ENCODE results near the gene HS3ST4. TPM values are rescaled to one million over a fixed set of nuclear protein-coding genes. Genes with fewer than 3 reads are reported as not detected.
"Not testable (repeated sequence)": the region's sequence is repeated elsewhere in the genome, so short reads cannot be mapped to it uniquely, and the experiment has no call there.

Gene HS3ST4
- polyA plus RNA-seq, 4 donors: 0.04 to 0.35 TPM; not detected in 2

DNA sequence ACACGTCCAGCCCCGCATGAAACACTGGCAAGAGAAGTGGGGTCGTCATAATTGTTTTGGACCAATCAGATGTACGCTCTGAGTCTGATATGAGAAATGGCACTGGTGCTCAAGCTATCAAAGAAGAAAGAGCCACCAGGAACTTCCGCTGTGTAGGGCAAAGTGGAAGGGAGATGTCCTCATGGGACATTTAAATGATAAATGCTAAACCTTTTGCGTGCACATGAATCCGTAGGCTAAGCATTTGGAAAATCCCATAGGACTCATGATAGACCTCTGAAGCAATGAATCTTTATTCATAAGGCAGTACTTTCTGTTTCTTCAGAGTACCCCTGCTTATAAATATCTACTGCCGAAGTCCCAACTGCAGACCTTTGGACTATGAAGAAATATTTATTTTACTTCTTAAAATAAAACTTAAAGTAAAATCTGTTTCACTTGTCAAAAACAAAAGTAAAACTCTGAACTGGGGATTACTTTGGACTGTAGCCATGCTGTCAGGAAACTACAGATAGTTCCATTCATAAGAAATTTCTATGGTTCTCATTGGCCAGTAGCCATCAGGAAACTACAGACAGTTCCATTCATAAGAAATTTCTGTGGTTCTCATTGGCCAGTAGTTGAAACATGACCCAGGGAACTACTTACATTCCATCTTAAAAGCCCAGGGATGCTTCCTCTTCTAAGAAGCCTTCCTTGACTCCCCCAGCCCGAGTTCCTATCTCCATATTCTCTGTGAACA lies 335.1 kb downstream of the HS3ST4 start:
- DNase-seq (peak in 1 of 2 donors; percentile 20), FAIRE-seq (no peak)
- H3K4me3 ChIP-seq (ENCODE audit: low read depth in 1 of 3, low read length in 3 of 3): no peak overlapping the region
- 57 to 69% (median 64%) methylated on average over 9 of the region's 9 CpGs for WGBS, 3 donors
- H3K27me3 ChIP-seq (ENCODE audit: control insufficient read depth in 3 of 3, insufficient read depth in 3 of 3, low read length in 3 of 3): no peaks in the 10 kb centered on the region
- H3K9me3 ChIP-seq (ENCODE audit: control insufficient read depth in 2 of 2, insufficient read depth in 1 of 2, low read depth in 1 of 2, low read length in 1 of 2): no peaks in the 10 kb centered on the region
- no peak overlapping the region for H3K27ac ChIP-seq (ENCODE audit: low read depth in 1 of 3, low read length in 2 of 3)
- H3K36me3 ChIP-seq (ENCODE audit: control insufficient read depth in 3 of 3, insufficient read depth in 2 of 3, low read depth in 1 of 3, low read length in 3 of 3): no peaks in the 10 kb centered on the region
- H3K4me1 ChIP-seq (ENCODE audit: control insufficient read depth in 3 of 3, insufficient read depth in 2 of 3, low read depth in 1 of 3, low read length in 2 of 3): no peaks in the 10 kb centered on the region

DNA sequence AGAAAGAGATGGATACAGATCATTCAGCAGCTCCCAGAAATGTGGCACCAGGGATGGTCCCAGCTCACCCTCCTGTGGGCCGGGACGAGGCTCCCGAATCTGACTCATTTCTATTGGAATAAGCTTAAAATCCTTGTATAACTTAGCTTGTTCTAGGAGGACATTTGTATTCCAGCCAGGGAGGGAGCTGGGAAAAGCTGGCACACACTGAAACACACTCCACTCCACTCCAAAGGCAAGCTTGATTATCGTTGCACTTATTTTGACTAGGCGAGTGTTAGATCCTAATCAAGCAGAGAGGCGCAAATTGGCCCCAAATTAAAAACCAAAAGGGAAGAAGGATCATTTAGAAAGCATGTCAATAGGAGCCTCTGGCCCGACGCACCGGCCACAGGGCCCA lies 339.5 kb downstream of the HS3ST4 start:
- Histone ChIP-seq H3K36me3 (ENCODE audit: control insufficient read depth in 3 of 3, insufficient read depth in 2 of 3, low read depth in 1 of 3, low read length in 3 of 3) (no peaks in the 10 kb centered on the region), H3K27ac (ENCODE audit: low read depth in 1 of 3, low read length in 2 of 3) (no peak overlapping the region), H3K27me3 (ENCODE audit: control insufficient read depth in 3 of 3, insufficient read depth in 3 of 3, low read length in 3 of 3) (no peaks in the 10 kb centered on the region), H3K9me3 (ENCODE audit: control insufficient read depth in 2 of 2, insufficient read depth in 1 of 2, low read depth in 1 of 2, low read length in 1 of 2) (no peaks in the 10 kb centered on the region), H3K4me3 (ENCODE audit: low read depth in 1 of 3, low read length in 3 of 3) (no peak overlapping the region), H3K4me1 (ENCODE audit: control insufficient read depth in 3 of 3, insufficient read depth in 2 of 3, low read depth in 1 of 3, low read length in 2 of 3) (no peaks in the 10 kb centered on the region)
- DNase-seq (no peak), FAIRE-seq (no peak)
- WGBS, 3 donors: 82 to 86% (median 82%) methylated on average over 9 of the region's 9 CpGs

DNA sequence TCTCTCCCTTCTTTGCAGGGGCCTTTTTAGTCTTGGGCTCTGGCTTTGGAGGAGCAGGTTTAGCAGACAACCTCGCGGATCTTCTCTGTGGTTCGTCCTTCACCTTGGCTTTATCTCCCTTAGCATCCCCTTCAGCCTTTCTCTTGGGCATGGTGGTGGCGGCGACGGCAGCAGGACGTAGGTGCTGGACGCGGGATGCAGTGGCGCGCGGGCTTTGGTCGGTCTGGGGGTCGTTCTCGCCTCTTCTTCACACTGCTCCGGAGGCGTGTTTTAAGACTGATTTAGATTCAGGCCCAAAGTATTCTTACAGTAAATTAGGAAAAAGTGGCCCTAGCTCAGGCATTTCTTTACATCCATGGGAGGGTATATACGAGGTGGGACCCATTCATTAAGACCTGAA lies 340.9 kb downstream of the HS3ST4 start:
- not testable (repeated sequence) for H3K27me3 ChIP-seq (ENCODE audit: control insufficient read depth in 3 of 3, insufficient read depth in 3 of 3, low read length in 3 of 3); DNase-seq; H3K27ac ChIP-seq (ENCODE audit: low read depth in 1 of 3, low read length in 2 of 3); H3K9me3 ChIP-seq (ENCODE audit: control insufficient read depth in 2 of 2, insufficient read depth in 1 of 2, low read depth in 1 of 2, low read length in 1 of 2); FAIRE-seq; H3K36me3 ChIP-seq (ENCODE audit: control insufficient read depth in 3 of 3, insufficient read depth in 2 of 3, low read depth in 1 of 3, low read length in 3 of 3); H3K4me1 ChIP-seq (ENCODE audit: control insufficient read depth in 3 of 3, insufficient read depth in 2 of 3, low read depth in 1 of 3, low read length in 2 of 3); H3K4me3 ChIP-seq (ENCODE audit: low read depth in 1 of 3, low read length in 3 of 3)
- 90 to 94% (median 92%) methylated on average over 18 of the region's 18 CpGs for WGBS, 3 donors

DNA sequence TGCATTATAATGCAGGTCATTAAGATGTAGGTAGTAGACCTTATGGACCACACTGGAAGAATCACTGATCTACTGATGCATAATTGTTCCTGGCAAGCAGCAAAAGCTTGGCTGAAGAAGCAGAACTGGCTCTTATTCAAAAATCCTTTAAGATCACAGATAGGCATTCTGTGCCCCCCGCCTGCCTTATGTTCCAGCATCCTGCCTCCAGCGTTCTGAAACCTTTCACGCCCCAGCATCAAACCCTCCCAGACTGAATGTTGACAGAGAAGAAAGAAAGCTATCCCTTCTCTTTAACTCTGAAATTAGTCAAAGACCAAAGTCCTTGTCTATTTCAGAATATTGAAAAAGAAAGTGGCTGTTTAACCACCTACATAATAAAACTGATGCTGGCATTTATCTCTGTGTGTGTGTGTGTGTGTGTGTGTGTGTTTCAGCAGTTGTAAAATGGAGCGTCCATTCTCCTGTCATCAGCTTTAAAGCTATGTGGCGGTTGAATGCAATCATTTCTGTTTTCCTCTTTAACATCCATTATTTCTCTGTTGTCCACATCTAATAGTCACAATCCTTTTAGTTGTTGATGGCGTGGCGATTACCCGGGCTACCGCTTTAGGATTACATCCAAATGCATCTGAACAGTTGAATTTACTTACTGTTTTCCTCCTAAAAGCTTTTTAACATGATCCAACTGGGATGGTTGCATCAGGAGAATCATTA lies 350.4 kb downstream of the HS3ST4 start:
- H3K4me1 ChIP-seq (ENCODE audit: control insufficient read depth in 3 of 3, insufficient read depth in 2 of 3, low read depth in 1 of 3, low read length in 2 of 3): no peaks in the 10 kb centered on the region
- FAIRE-seq (no peak), DNase-seq (peak in 1 of 2 donors; percentile 30)
- H3K27ac ChIP-seq (ENCODE audit: low read depth in 1 of 3, low read length in 2 of 3): no peak overlapping the region
- H3K27me3 ChIP-seq (ENCODE audit: control insufficient read depth in 3 of 3, insufficient read depth in 3 of 3, low read length in 3 of 3): no peaks in the 10 kb centered on the region
- H3K36me3 ChIP-seq (ENCODE audit: control insufficient read depth in 3 of 3, insufficient read depth in 2 of 3, low read depth in 1 of 3, low read length in 3 of 3): no peaks in the 10 kb centered on the region
- 60 to 70% (median 65%) methylated on average over 9 of the region's 9 CpGs for WGBS, 3 donors
- no peak overlapping the region for H3K4me3 ChIP-seq (ENCODE audit: low read depth in 1 of 3, low read length in 3 of 3)
- H3K9me3 ChIP-seq (ENCODE audit: control insufficient read depth in 2 of 2, insufficient read depth in 1 of 2, low read depth in 1 of 2, low read length in 1 of 2): no peaks in the 10 kb centered on the region

DNA sequence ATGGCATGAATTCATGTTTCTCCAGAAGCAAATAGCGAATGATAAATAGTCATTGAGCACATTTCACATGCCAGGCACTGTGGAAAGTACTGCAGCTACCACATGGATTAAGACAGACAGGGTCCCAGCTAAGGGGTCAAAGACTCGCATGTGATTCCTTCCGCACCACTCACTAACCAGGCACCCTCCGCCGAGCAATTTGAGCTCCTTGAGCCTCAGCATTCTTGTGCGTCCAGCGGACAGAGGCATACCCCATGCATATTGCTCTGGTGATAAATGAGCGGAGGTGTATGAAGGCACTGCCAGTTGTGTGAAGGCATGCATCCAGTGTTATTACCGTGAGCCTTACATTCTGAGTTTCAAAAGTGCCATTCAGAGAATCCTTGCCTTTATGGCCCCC lies 358.7 kb downstream of the HS3ST4 start:
- Histone ChIP-seq H3K4me1 (ENCODE audit: control insufficient read depth in 3 of 3, insufficient read depth in 2 of 3, low read depth in 1 of 3, low read length in 2 of 3) (no peaks in the 10 kb centered on the region), H3K4me3 (ENCODE audit: low read depth in 1 of 3, low read length in 3 of 3) (no peak overlapping the region), H3K9me3 (ENCODE audit: control insufficient read depth in 2 of 2, insufficient read depth in 1 of 2, low read depth in 1 of 2, low read length in 1 of 2) (no peaks in the 10 kb centered on the region), H3K36me3 (ENCODE audit: control insufficient read depth in 3 of 3, insufficient read depth in 2 of 3, low read depth in 1 of 3, low read length in 3 of 3) (no peaks in the 10 kb centered on the region), H3K27me3 (ENCODE audit: control insufficient read depth in 3 of 3, insufficient read depth in 3 of 3, low read length in 3 of 3) (no peaks in the 10 kb centered on the region), H3K27ac (ENCODE audit: low read depth in 1 of 3, low read length in 2 of 3) (no peak overlapping the region)
- 67 to 84% (median 80%) methylated on average over 9 of the region's 9 CpGs for WGBS, 3 donors
- DNase-seq (no peak), FAIRE-seq (no peak)

DNA sequence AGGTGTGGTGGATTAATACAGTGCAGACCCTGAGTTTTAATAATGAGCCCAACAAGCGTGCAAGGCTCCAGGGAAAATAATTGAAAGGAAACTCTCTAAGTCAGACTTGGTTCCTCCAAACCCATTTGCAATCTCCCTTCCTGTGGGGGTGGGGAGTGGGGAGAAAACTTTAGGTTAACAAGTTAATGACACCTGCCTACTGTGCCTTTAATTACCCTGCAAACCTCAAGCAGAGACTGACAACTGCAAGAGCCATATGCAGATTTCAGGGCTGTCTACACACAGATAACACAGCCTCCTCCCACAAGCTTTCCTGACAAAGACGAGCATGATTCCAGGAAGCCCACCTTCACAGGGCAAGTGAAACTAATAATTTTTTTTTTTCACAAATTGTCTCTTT lies 359.3 kb downstream of the HS3ST4 start:
- FAIRE-seq (no peak), DNase-seq (no peak)
- Histone ChIP-seq H3K4me1 (ENCODE audit: control insufficient read depth in 3 of 3, insufficient read depth in 2 of 3, low read depth in 1 of 3, low read length in 2 of 3) (no peaks in the 10 kb centered on the region), H3K27me3 (ENCODE audit: control insufficient read depth in 3 of 3, insufficient read depth in 3 of 3, low read length in 3 of 3) (no peaks in the 10 kb centered on the region), H3K27ac (ENCODE audit: low read depth in 1 of 3, low read length in 2 of 3) (no peak overlapping the region), H3K9me3 (ENCODE audit: control insufficient read depth in 2 of 2, insufficient read depth in 1 of 2, low read depth in 1 of 2, low read length in 1 of 2) (no peaks in the 10 kb centered on the region), H3K36me3 (ENCODE audit: control insufficient read depth in 3 of 3, insufficient read depth in 2 of 3, low read depth in 1 of 3, low read length in 3 of 3) (no peaks in the 10 kb centered on the region), H3K4me3 (ENCODE audit: low read depth in 1 of 3, low read length in 3 of 3) (no peak overlapping the region)
- WGBS, 3 donors: 30 to 38% (median 33%) methylated on average over 2 of the region's 2 CpGs

DNA sequence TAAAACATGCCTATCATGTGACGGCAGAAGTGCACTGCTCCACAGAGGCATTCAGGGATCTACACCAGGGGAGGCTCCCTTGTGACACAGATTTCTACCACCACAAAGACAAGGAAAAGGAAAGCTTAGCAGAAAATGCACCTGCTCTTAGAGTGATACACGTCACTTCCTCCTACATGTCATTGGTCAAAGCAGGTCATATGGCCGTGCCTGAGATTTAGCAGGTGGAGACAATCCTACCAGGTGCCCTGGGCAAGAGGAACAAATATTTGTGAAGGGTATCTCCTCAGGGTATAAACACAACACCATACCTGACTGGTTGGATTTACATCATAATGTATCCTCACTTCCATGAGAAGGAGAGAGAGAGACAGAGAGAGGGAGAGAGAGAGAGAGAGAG lies 362.1 kb downstream of the HS3ST4 start:
- Histone ChIP-seq H3K4me1 (ENCODE audit: control insufficient read depth in 3 of 3, insufficient read depth in 2 of 3, low read depth in 1 of 3, low read length in 2 of 3) (no peaks in the 10 kb centered on the region), H3K36me3 (ENCODE audit: control insufficient read depth in 3 of 3, insufficient read depth in 2 of 3, low read depth in 1 of 3, low read length in 3 of 3) (no peaks in the 10 kb centered on the region), H3K4me3 (ENCODE audit: low read depth in 1 of 3, low read length in 3 of 3) (no peak overlapping the region), H3K27ac (ENCODE audit: low read depth in 1 of 3, low read length in 2 of 3) (no peak overlapping the region), H3K9me3 (ENCODE audit: control insufficient read depth in 2 of 2, insufficient read depth in 1 of 2, low read depth in 1 of 2, low read length in 1 of 2) (no peaks in the 10 kb centered on the region), H3K27me3 (ENCODE audit: control insufficient read depth in 3 of 3, insufficient read depth in 3 of 3, low read length in 3 of 3) (no peaks in the 10 kb centered on the region)
- 79 to 89% (median 83%) methylated on average over 3 of the region's 3 CpGs for WGBS, 3 donors
- DNase-seq: no peak
- no peak for FAIRE-seq

DNA sequence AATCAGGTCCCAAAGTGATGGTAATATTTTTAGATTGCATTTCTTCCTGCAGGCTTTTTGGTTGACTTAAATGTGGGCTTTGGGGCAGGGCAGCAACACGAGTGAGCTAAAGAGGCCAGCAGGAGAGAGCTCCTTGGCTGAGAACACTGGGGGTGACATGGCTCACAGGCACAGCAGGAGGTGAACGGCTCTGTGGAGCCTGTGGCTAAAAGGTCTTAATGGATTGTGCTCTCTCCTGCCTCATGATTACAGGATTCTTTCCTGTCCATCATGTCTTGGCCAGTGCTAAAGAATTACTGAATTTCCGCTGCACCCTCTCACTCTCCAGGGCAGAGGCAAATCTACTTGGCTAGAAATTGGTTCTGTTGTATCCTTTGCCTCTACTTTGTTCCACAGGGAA lies 366.6 kb downstream of the HS3ST4 start:
- 45 to 49% (median 46%) methylated on average over 3 of the region's 3 CpGs for WGBS, 3 donors
- H3K4me3 ChIP-seq (ENCODE audit: low read depth in 1 of 3, low read length in 3 of 3): no peak overlapping the region
- H3K4me1 ChIP-seq (ENCODE audit: control insufficient read depth in 3 of 3, insufficient read depth in 2 of 3, low read depth in 1 of 3, low read length in 2 of 3): no peaks in the 10 kb centered on the region
- no peaks in the 10 kb centered on the region for H3K27me3 ChIP-seq (ENCODE audit: control insufficient read depth in 3 of 3, insufficient read depth in 3 of 3, low read length in 3 of 3)
- no peak overlapping the region for H3K27ac ChIP-seq (ENCODE audit: low read depth in 1 of 3, low read length in 2 of 3)
- no peak for FAIRE-seq
- no peaks in the 10 kb centered on the region for H3K9me3 ChIP-seq (ENCODE audit: control insufficient read depth in 2 of 2, insufficient read depth in 1 of 2, low read depth in 1 of 2, low read length in 1 of 2)
- H3K36me3 ChIP-seq (ENCODE audit: control insufficient read depth in 3 of 3, insufficient read depth in 2 of 3, low read depth in 1 of 3, low read length in 3 of 3): no peaks in the 10 kb centered on the region
- DNase-seq: no peak

Measured in small intestine (tissue), 7 donors.